Activated T-cell treated with anti-CD3 and anti-CD28 coated beads, Interleukin-2, amount 50 U/mL, for 72 hours (primary cell): ENCODE data around the gene AOPEP. TPM values are rescaled to one million over a fixed set of nuclear protein-coding genes. Genes with fewer than 3 reads are reported as not detected.
"Not testable (repeated sequence)": the region's sequence is repeated elsewhere in the genome, so short reads cannot be mapped to it uniquely, and the experiment has no call there.

Source experiments
- ATAC-seq, 2 donors: fragments of 150-1000 bp; cut with Tn5 transposase; replicated peaks in 1 of 2; 2 replicates each; pipeline ENCODE4 v1.10.0; 2021; ENCODE audit warnings: moderate library complexity in 2 of 2, mild to moderate bottlenecking in 1 of 2
- DNase-seq, 2 donors: peaks; one replicate each; pipeline ENCODE4 v3.0.0; 2021 to 2022; ENCODE audit warnings: mixed read lengths in 1 of 2
- H3K27ac Mint-ChIP-seq: one replicate; pipeline ENCODE4 v1.8.0; 2022; ENCODE audit warnings: mild to moderate bottlenecking, moderate library complexity, mixed read lengths
- H3K27me3 Mint-ChIP-seq: one replicate; pipeline ENCODE4 v1.8.0; 2022; ENCODE audit warnings: low read depth, mixed read lengths
- H3K36me3 Mint-ChIP-seq, 2 donors: one replicate each; pipeline ENCODE4 v1.8.0; 2022; ENCODE audit warnings: mixed read lengths in 2 of 2, mild to moderate bottlenecking in 1 of 2; ENCODE audit not compliant: insufficient read depth in 2 of 2
- H3K4me1 Mint-ChIP-seq: one replicate; pipeline ENCODE4 v1.8.0; 2022; ENCODE audit warnings: low read depth, mixed read lengths
- H3K4me3 Mint-ChIP-seq, 2 donors: one replicate each; pipeline ENCODE4 v1.8.0; 2022; ENCODE audit warnings: mild to moderate bottlenecking in 2 of 2, mixed read lengths in 2 of 2, moderate library complexity in 2 of 2
- H3K9me3 Mint-ChIP-seq, 2 donors: one replicate each; pipeline ENCODE4 v1.8.0; 2022; ENCODE audit warnings: mixed read lengths in 2 of 2
- total RNA-seq, 2 donors: library from RNA; stranded (reverse); gene quantifications; one replicate each; pipeline ENCODE4 v1.2.3, GENCODE V29; 2022

The AOPEP gene
- total RNA-seq, 2 donors from 2014 or later: 9.0 to 13.2 TPM

DNA sequence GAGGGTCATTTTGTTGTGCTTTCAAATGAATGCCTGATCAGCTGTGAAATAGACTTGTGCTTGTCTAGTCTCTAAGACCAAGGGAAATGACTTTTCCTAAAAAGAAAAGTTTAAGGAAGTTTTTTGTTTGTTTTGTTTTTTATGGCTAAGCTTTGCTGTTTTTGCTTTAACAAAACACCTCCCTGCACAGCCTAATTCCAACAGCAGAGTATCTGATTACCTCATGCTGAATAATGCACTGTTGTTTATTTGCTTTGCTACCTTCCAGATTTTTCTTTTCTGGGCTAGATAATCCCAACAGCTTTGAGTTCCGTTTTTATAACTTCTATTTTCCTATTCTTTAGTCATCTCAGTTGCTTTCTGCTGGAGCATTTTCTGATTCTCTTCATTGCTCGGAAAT lies 95.8 kb downstream of the AOPEP start:
- no peaks in the 10 kb centered on the region for H3K27me3 Mint-ChIP-seq
- ATAC-seq: no peak
- no peak overlapping the region for H3K4me3 Mint-ChIP-seq
- peaks cover 9% of the 10 kb centered on the region for H3K4me1 Mint-ChIP-seq
- peaks cover 2 to 3% of the 10 kb centered on the region in 2 donors for H3K36me3 Mint-ChIP-seq
- no peak for DNase-seq
- H3K9me3 Mint-ChIP-seq: no peaks in the 10 kb centered on the region
- no peak overlapping the region for H3K27ac Mint-ChIP-seq

DNA sequence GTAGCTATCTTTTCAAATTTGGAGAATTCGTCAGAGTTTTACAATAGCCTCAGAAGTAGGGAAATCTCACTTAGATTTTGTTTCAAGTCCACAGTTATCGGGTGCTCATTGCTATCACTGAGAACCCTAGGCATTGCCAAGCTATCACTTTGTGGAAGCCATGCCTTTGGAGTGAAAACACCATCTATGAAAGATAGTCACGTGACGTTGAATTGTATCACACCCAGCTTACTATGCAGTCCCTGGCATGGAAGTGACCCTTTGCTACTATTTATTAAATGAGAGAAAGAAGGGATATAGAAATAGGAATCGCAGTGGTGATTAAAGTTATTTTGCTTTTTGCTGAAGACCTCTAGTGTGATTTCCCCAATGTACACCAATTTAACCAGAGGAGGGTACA lies 97.2 kb downstream of the AOPEP start:
- DNase-seq: no peak
- Mint-ChIP-seq H3K36me3 (peaks cover 2 to 3% of the 10 kb centered on the region in 2 donors), H3K27ac (no peak overlapping the region), H3K9me3 (no peaks in the 10 kb centered on the region), H3K4me3 (no peak overlapping the region), H3K27me3 (no peaks in the 10 kb centered on the region), H3K4me1 (peaks cover 9% of the 10 kb centered on the region)
- ATAC-seq: no peak

- no peaks in the 10 kb centered on the region for H3K9me3 Mint-ChIP-seq
- H3K4me3 Mint-ChIP-seq: no peak overlapping the region
- no peak overlapping the region for H3K27ac Mint-ChIP-seq
- DNase-seq: no peak
- H3K27me3 Mint-ChIP-seq: no peaks in the 10 kb centered on the region
- peaks cover 2 to 3% of the 10 kb centered on the region in 2 donors for H3K36me3 Mint-ChIP-seq
- H3K4me1 Mint-ChIP-seq: peaks cover 9% of the 10 kb centered on the region
- no peak for ATAC-seq
These were observed 97.9 kb downstream of the AOPEP start for GRCh38 chr9:94824411-94824810.

- Mint-ChIP-seq H3K36me3 (peaks cover 2 to 3% of the 10 kb centered on the region in 2 donors), H3K9me3 (no peaks in the 10 kb centered on the region), H3K27me3 (no peaks in the 10 kb centered on the region), H3K4me1 (peaks cover 9% of the 10 kb centered on the region), H3K27ac (no peak overlapping the region), H3K4me3 (no peak overlapping the region)
- no peak for ATAC-seq
- no peak for DNase-seq
These were observed 98.6 kb downstream of the AOPEP start for GRCh38 chr9:94824913-94825610.

GRCh38 chr9:94825611-94825958 lies 99.1 kb downstream of the AOPEP start:
- Mint-ChIP-seq H3K4me1 (peaks cover 9% of the 10 kb centered on the region), H3K9me3 (no peaks in the 10 kb centered on the region), H3K36me3 (peaks cover 2 to 3% of the 10 kb centered on the region in 2 donors), H3K27me3 (no peaks in the 10 kb centered on the region), H3K4me3 (no peak overlapping the region), H3K27ac (no peak overlapping the region)
- DNase-seq (no peak), ATAC-seq (no peak)

DNA sequence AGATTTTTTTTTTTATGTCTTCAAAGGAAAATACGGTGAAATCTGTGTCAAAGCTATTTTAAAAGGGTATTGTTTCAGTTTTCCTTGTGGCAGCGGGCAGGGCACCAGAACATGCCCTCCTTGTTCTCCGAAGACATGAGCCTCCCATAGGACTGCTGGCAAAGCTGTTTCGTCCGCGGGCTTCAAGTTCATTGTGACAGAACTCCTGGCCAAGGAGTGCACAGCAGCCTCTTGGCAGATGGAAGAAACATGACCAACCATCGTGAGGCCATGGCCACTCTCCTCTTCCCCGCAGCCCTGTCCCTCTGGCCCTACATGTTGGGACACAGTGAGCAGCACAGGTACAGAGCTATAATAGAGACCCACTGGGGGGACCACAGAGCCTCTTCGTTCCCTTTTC lies 99.5 kb downstream of the AOPEP start:
- Mint-ChIP-seq H3K27me3 (no peaks in the 10 kb centered on the region), H3K36me3 (peaks cover 2 to 3% of the 10 kb centered on the region in 2 donors), H3K27ac (no peak overlapping the region), H3K4me1 (peaks cover 6% of the 10 kb centered on the region), H3K9me3 (no peaks in the 10 kb centered on the region), H3K4me3 (no peak overlapping the region)
- ATAC-seq: no peak
- DNase-seq: no peak

GRCh38 chr9:94826644-94827410 lies 100.3 kb downstream of the AOPEP start:
- peaks cover 2 to 3% of the 10 kb centered on the region in 2 donors for H3K36me3 Mint-ChIP-seq
- ATAC-seq (no peak), DNase-seq (no peak)
- H3K4me1 Mint-ChIP-seq: peaks cover 1% of the 10 kb centered on the region
- H3K9me3 Mint-ChIP-seq: peaks cover 0 to 1% of the 10 kb centered on the region in 2 donors
- no peak overlapping the region for H3K4me3 Mint-ChIP-seq
- H3K27ac Mint-ChIP-seq: no peak overlapping the region
- H3K27me3 Mint-ChIP-seq: no peaks in the 10 kb centered on the region

DNA sequence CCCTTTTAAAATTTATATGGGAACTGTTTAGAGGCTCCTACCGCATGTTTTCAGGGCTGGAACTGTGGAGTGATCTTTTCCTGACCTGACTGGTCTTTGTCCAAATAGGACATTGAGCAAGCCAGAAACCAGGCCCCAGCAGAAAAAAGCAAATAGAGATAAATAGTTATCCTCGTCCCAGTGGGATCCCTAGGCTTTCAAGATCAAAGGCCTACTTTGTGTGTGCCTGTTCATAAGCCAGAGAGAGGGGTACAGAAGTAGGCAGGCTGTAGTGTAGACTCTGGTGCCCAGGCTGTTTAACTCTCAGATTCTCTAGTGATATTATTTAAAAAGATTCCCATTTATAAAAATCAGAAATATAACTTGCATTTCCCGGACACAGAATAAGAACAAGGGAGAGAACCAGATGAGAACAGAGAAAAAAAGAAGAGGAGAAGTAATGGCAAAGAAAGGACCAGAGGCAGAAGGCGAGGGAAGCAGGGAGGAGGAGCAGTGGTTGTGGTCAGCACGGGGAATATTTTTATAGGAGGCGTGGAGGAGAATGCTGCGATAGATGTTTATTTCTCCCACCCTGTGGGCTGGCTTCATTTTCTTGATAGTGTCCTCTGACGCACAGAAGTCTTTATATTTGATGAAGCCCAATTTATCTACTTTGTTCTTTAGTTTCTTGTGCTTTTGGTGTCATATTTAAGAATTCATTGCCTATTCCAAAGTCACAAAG lies 101.2 kb downstream of the AOPEP start:
- peaks cover 2 to 3% of the 10 kb centered on the region in 2 donors for H3K36me3 Mint-ChIP-seq

GRCh38 chr9:94829380-94830070 lies 103.0 kb downstream of the AOPEP start:
- Mint-ChIP-seq H3K9me3 (peaks cover 0 to 1% of the 10 kb centered on the region in 2 donors), H3K4me1 (peaks cover 5% of the 10 kb centered on the region), H3K4me3 (no peak overlapping the region), H3K27ac (no peak overlapping the region), H3K36me3 (peaks cover 2 to 5% of the 10 kb centered on the region in 2 donors), H3K27me3 (no peaks in the 10 kb centered on the region)
- DNase-seq (no peak), ATAC-seq (no peak)

More for the DNA sequence above, 101.2 kb downstream of the AOPEP start:
- no peak for ATAC-seq
- Mint-ChIP-seq H3K27me3 (no peaks in the 10 kb centered on the region), H3K4me1 (peaks cover 5% of the 10 kb centered on the region), H3K9me3 (peaks cover 0 to 1% of the 10 kb centered on the region in 2 donors), H3K4me3 (no peak overlapping the region), H3K27ac (no peak overlapping the region)
- no peak for DNase-seq

- not testable (repeated sequence) for H3K27ac Mint-ChIP-seq, DNase-seq, ATAC-seq, H3K27me3 Mint-ChIP-seq, H3K36me3 Mint-ChIP-seq, H3K9me3 Mint-ChIP-seq, H3K4me3 Mint-ChIP-seq, H3K4me1 Mint-ChIP-seq
These were observed 103.6 kb downstream of the AOPEP start for GRCh38 chr9:94830071-94830604.

DNA sequence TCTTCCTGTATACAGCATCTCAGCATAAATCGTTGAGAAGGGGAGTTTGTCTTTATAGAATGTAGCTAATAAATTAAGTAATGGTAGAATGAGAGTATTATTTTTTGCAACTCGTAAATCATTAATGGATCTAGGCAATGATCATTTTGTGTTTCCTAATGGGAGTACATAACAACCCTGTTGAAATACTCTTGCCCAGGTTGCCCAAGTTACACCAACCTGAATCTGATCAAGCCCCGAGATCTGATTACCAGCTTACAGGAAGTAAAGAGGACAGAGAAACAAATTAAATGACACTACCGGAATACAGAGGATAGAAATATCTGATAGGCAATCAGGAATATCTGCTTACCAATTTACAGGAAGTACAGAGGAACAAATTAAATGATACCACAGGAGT lies 107.3 kb downstream of the AOPEP start:
- peaks cover 4 to 6% of the 10 kb centered on the region in 2 donors for H3K9me3 Mint-ChIP-seq
- no peaks in the 10 kb centered on the region for H3K27me3 Mint-ChIP-seq

GRCh38 chr9:94837404-94837803 lies 110.9 kb downstream of the AOPEP start:
- Mint-ChIP-seq H3K27me3 (no peaks in the 10 kb centered on the region), H3K27ac (no peak overlapping the region), H3K4me1 (peaks cover 17% of the 10 kb centered on the region), H3K9me3 (peaks cover 5 to 8% of the 10 kb centered on the region in 2 donors), H3K4me3 (no peak overlapping the region), H3K36me3 (peaks cover 4 to 17% of the 10 kb centered on the region in 2 donors)
- no peak for DNase-seq
- no peak for ATAC-seq

More for the DNA sequence above, 107.3 kb downstream of the AOPEP start:
- Mint-ChIP-seq H3K27ac (no peak overlapping the region), H3K36me3 (peaks cover 4 to 5% of the 10 kb centered on the region in 2 donors), H3K4me3 (no peak overlapping the region), H3K4me1 (peaks cover 5% of the 10 kb centered on the region)
- DNase-seq (no peak), ATAC-seq (no peak)
